HG03280 (cell line): ENCODE measurements around the gene RAB18.
"Not testable (repeated sequence)": the region's sequence is repeated elsewhere in the genome, so short reads cannot be mapped to it uniquely, and the experiment has no call there.

Experiments used
- ATAC-seq: cut with Tn5 transposase; IDR thresholded peaks from one replicate; pipeline ENCODE4 v1.9.1; 2021; ENCODE audit warnings: mild to moderate bottlenecking, moderate library complexity; ENCODE audit not compliant: unreplicated experiment

The RAB18 gene

DNA sequence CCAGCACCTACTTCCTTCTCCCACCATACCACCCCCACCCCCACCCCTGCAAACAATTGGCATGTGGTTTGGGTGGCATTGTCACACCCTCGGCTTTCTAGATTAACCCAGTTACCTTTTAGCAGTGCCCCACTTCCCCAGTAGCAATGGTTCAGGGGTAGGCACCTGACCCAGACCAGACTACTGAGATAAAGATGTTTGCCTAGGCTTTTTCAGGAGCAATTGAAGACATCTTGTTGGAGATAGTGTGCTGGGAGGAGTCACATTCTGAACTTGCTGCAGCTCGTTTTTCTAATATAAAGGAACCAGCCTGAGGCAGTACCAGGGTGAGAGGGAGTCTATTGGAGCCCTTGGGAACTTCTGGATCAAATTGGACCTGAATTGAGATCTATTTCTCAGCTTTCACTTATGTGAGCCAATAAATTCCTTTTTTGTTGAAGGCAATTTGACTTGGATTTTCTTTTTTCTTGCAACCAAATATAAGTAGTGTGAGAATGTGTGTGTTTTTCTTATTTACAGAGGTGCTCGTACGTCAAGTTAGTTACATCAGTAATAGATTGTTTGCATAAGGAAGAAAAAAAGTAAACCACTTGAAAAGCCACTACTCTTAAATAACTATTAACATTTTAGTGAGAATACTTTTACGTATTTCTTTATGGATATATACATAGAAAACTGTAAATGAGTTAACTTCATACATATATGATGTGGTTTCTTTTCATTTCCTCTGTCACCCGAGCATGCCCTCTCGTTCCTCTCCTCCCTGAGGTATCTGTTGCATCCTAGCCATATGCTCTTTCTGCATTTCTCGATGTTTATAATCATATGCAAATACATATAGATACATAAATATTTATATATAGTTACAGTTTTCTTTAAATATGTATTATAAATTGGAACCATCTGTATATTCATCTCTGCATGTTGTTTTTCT lies 38.0 kb downstream of the RAB18 start:
- ATAC-seq: no peak

DNA sequence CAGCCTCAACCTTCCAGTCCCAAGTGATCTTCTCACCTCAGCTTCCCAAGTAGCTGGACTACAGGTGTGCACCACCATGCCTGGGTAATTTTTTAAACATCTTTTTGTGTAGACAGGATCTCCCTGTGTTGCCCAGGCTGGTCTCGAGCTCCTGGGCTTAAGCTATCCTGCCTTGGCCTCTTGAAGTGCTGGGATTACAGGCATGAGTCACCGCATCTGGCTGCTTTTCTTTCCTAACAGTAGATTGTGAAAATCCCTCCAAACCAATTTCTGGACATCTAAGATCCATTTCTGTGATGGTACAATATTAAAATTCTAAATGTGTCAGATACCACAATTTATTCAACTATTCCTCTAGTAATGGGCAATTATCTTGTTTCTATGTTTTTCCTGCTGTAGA lies 38.7 kb downstream of the RAB18 start:
- no peak for ATAC-seq

DNA sequence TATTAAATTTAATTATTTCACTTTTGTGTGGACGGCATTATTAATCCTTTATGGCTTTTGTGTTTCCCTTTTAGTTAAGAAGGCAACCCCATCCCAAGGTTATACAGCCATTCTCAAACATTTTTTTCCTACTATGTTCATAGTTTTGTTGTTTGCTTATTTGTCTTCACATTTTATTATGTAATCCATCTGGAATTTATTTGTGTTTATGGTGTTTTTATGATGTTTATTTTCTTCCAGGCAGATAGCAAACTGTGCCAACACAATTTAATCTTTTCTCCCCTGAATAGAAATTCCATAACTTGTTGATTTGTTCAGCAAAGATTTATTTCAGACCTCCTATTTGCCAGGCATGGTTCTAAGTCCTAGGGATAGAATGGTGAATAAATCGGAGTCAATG lies 42.9 kb downstream of the RAB18 start:
- no peak for ATAC-seq

DNA sequence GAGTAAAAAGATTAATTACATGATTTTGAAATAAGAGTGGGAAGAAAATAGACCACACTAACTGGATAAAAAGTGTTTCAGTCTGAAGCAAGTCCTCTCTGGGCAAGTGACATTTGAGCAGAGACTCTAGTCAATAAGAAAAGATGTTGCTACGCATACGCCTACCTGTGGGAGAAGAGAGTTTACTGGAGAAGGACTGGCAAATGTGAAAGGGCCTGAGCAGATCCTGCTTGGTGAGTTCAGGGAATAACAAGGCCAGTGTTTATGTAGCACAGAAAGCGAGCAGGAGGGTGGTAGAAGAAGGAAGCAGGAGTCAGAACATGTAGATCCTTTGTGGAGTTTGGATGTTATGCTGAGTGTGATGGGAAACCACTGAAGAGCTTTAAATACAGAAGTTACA lies 43.4 kb downstream of the RAB18 start:
- ATAC-seq: no peak

DNA sequence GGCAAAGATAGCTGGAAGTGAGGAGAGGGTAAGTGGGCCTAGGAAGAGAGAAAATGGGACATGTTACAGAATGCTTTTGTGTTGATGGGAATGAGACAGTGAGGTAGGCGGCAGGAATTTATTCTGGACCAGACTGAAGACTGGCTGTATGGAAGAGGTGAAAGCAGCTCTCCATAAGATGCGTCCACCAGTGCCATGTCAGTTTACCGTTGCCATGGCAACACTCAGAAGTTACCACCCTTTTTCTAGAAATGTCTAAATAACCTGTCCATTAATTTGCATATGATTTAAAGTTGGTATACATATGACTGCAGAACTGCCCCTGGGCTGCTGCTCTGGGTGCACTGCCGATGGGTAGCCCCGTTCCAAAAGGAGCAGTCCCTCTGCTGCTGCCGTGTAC lies 46.7 kb downstream of the RAB18 start:
- ATAC-seq: no peak

DNA sequence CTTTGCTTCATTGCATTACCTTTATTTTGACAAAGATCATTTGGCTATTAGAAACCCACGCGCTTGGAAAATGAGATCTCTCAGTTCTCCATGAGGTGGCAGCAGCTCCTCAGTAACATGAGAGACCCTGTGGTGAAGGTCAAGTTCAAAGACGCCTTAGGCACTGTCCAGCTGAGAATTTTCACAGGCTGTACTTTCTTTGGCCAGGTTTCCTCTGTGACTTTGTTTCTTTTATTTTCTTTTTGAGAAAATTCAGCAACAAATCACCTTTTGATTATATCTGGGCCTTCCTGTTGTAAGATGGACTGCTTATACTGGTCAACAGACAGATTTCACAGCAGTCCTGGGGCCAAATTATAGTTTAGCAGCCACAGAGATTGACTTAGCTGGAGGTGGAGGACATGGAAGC lies 54.5 kb downstream of the RAB18 start:
- ATAC-seq: peak; percentile 83

DNA sequence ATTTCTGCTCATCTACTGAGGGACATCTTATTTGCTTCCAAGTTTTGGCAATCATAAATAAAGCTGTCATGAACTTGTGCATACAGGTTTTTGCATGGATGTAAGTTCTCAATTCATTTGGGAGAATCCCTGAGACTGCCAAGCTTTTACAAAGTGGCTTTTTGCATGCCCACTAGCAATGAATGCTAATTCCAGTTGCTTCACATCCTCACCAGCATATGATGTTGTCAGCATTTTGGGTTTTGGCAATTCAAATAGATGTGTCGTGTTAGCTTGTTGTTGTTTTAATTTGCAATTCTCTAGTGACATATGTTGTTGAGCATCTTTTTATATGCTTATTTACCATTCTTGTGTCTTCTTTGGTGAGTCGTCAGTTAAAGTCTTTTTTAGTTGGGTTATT lies 57.2 kb downstream of the RAB18 start:
- no peak for ATAC-seq

DNA sequence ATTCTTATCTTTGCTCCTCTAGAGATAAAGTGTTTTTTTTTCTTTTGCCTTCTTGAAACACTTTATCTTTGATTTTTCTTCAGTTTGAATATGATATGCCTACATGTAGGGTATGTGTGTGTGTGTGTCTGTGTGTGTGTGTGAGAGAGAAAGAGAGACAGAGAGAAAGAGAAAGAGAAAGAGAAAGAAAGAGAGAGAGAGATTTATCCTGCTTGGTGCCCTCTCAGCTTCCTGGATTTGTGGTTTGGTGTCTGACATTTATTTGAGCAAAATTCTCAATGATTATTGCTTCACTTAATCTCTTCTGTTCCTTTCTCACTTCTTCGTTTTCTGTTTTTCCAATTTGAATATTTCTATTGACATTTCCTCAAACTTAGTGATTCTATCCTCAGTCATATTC lies 60.3 kb downstream of the RAB18 start:
- no peak for ATAC-seq

DNA sequence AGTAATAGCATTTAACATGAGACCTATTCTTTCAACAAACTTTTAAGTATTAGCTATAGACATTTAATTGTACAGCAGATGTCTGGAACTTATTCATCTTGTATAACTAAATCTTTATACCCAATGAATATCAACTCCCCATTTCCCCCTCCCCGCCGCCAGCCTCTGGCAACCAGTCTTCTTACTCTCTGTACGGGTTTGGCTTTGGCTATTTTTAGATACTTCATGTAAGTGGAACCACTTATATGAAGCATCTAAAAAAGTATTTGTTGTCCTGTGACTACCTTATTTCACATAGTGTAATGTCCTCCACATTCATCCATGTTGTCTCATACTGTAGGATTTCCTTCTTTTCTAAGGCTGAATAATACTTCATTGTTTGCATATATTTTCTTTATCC lies 60.8 kb downstream of the RAB18 start:
- ATAC-seq: no peak

DNA sequence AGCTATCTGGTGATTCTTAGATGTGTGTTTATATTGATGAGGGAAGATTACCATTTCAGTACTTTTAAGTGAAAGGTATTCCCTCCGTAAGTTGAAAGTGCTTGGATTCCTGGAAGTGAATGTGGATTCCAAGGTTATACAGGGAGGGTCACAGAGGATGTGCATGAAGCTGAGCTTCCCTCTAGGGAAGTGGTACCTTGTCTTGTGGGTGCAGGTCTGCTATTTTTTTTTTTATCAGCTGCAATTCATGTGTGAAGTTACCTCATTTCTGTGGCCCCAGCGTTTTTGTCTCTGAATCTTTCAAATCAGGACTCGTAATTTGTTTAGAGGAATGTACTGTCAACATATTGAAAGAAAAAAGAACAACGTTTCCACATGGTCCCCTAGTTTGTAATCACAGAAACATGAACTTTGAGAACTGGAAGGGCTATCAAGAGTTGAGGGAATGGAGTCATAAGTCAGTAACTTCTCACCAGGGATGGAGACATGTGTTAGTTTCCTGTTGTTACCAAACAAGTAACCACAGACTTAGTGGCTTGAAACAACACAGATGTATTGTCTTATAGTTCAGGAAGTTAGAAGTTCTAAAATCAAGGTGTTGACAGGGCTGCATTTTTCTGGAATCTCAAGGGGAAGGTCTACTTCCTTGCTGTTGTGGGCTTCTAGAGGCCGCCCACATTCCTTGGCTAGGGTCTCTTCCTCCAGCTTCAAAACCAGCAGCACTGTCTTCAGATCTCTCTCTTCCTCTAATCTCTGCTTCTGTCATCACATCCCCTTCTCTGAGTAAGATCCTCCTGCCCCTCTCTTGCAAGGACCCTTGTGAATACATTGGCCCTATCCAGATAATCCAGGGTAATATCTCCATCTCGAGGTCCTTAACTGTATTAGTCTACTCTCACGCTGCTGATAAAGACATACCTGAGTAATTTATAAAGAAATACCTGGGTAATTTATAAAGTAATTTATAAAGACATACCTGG lies 64.4 kb downstream of the RAB18 start:
- no peak for ATAC-seq

DNA sequence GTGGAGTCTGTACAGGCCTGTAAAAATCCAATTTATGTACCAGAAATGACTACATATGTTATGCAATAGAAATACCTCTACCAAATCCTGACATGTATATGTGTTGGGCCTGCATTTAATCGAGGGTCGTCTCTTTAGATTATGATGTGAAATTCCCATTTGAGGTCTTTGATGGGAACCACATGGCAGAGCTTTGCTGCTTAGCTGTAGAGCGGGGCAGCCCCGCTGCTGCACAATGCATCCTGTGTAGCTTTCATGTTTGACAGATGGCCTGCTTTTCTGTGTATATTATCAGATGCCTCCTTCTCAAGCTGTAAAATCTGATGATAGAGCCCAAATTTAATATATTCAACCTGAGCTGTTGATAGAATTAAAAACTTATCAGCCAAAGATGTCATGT lies 65.8 kb downstream of the RAB18 start:
- no peak for ATAC-seq

DNA sequence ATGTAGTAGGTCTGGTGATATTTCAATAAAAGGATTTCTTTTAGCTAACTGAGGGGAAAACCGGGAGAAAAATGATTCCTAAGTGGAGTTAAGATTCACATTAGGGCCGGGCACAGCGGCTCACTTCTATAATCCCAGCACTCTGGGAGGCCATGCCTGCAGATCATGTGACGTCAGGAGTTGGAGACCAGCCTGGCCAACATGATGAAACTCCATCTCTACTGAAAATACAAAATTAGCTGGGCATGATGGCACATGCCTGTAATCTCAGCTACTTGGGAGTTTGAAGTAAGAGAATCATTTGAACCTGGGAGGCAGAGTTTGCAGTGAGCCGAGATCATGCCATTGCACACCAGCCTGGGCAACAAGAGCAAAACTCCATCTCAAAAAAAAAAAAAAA lies 72.9 kb downstream of the RAB18 start:
- ATAC-seq: not testable (repeated sequence)

DNA sequence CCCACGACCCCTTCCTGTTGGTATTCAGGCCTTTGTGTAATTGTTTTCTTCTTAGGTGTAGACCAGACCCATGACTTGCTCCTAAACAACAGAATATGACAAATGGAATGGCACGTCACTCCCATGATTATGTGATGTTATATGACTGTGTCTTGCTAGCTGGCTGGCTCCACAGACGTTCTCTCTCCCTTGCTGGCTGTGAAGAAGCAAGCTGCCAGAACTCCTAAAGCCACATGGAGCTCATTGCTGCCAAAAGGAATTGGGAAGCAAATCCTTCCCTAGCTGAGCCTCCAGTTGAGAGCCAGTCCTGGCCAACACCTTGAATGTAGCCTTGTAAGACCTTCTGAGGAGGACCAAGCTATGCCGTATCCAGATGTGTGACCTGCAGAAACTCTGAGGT lies 74.2 kb downstream of the RAB18 start:
- ATAC-seq: no peak

DNA sequence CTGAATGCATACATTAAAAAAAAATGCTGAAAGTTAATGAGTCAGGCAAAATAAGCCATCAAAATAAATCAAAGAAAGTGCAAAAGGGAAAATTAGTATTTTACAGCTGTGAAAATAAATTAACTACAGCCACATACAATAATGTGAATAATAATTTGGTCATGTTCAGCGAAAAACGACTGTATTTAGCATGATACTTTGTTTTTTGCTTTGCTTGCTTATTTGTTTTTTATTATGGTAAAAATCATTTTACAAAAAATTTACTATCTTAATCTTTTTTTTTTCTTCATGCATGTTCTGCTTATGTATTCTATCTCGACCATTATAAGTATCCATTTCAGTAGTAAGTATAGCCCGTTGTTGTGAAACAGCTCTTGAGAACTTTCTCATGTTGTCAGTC lies 77.1 kb downstream of the RAB18 start:
- ATAC-seq: no peak

DNA sequence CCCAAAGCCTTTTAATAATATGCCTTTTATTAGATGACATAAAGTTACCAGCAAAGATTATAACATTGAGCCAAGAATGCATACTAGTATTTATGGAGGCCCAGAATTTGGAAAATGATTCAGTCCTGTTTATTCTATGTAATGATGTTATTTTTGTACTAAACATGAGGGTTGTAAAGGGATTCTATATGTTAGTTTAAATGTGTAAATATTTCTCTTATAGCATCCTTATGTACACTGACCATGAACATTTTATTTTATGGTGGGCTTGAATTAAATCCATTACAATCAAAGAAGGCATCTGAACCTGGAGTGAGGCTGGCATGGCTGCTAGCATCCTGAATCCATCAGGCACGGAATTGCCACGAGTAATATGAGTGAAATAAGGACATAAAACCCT lies 80.2 kb downstream of the RAB18 start:
- no peak for ATAC-seq
